D721Med (cell line): ENCODE results near the gene FBXL5.

Experiments used
- DNase-seq: peaks from one replicate; pipeline ENCODE4 v3.0.0; 2011; ENCODE audit warnings: low spot score; ENCODE audit not compliant: insufficient read length
- FAIRE-seq: peaks from 2 replicates; lab custom pipeline; 2011; peaks lifted over from hg19 to GRCh38; lab: Jason Lieb, UNC
- CTCF ChIP-seq: IDR thresholded peaks from 2 replicates; pipeline ENCODE4 v1.5.1; 2012; ENCODE audit warnings: mild to moderate bottlenecking, control low read depth; ENCODE audit not compliant: insufficient read depth; ENCODE audit errors: missing control alignments

FBXL5 gene

GRCh38 chr4:15670576-15670975 lies 15.4 kb upstream of the FBXL5 start:
- FAIRE-seq, result no peak
- TF ChIP-seq CTCF, result no peak
- no peak for DNase-seq

DNA sequence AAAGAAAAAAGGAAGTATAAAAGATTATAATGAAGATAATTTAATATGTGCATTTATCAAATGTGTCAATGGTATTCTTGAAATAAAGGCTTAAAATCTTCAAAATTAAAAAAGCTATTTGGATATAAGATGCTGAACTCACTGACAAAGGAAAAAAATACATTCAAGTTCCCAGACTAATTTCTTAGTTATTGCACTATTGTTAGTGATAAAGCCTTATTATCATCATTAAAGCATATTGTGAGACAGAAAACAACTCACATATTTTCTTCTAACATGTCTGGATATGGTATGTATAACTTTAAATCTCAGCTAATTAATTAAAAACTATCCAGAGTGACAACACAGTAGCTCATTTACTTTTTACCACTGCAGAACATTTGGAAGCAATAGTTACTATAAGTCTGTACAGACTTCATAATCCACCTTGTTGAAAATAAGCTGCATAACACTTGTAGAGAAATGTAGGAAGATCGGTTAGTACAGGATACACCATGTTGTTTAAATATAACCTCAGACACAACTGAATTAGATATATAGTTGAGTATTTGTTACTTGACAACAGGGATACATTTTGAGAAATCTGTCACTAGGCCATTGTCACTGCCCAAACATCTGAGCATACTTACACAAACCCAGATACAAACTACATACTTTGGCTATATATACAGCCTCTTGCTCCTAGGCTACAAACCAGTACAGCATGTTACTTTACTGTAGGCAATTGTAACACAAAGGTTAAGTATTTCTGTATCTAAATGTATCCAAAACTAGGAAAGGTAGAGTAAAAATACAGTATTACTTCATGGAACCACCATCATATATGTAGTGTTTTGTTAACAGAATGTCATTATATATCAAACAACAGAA lies 13.6 kb upstream of the FBXL5 start:
- FAIRE-seq (peak; percentile 70), DNase-seq (no peak)
- no peak for TF ChIP-seq CTCF

DNA sequence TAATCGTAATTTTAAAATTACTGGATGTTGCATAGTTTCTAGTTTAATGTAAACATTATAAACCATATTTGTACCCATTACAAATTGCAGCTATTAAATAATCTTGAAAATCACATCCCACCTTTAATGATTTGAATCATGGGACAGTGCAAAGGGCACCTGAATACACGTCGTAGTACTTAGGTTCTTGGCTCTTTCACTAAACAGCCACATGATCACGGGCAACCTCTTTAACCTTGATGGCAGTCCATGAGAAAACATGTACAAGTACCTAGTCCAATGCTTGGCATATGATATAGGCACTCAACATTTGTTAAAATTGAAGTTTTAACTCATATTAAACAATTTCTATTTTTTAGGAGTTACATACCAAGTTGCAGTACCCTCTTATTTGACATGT lies 11.8 kb upstream of the FBXL5 start:
- TF ChIP-seq CTCF, result no peak
- DNase-seq (no peak), FAIRE-seq (no peak)

GRCh38 chr4:15665753-15666365 lies 10.7 kb upstream of the FBXL5 start:
- DNase-seq (no peak), FAIRE-seq (no peak)
- TF ChIP-seq CTCF, result no peak

GRCh38 chr4:15659768-15660570 lies 4.8 kb upstream of the FBXL5 start:
- FAIRE-seq, result no peak
- no peak for DNase-seq

DNA sequence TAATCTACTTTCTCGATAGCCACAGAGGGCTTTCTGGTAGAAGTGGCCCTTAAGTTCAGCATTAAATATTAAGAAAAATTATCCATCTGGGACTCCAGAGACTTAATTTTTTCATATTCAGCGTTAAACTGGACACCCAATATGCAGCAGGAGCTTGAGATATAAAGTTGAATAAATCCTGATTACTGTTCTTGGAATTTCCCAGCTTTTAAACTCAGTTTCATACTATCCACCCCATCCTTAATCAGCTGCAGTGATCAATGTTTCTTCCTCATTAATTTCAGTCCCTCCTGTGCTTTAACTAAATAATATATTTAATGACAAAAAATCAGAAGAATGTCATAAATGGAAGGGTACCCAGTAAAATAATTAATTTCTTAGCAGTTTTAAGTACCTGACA lies 3.6 kb upstream of the FBXL5 start:
- DNase-seq (no peak), FAIRE-seq (no peak)
- no peak for TF ChIP-seq CTCF

More at GRCh38 chr4:15659768-15660570, 4.8 kb upstream of the FBXL5 start:
- TF ChIP-seq CTCF, result no peak
